ENCODE results near the gene KCNK7. TPM values are rescaled to one million over a fixed set of nuclear protein-coding genes. Genes with fewer than 3 reads are reported as not detected.

The KCNK7 gene
- total RNA-seq, 1 donor from 2014 or later: 0.84 TPM

- no peak overlapping the region for H2AFZ ChIP-seq (ENCODE audit: low read depth, low read length)
- no peaks in the 10 kb centered on the region for H3K9me3 ChIP-seq (ENCODE audit: insufficient read depth, low read depth, low read length)
- H3K27ac ChIP-seq (ENCODE audit: low read depth, low read length): no peak overlapping the region
- Mint-ChIP-seq H3K4me3 (ENCODE audit: unreplicated experiment) (no peak overlapping the region), H3K4me1 (ENCODE audit: low read depth, unreplicated experiment) (no peaks in the 10 kb centered on the region), H3K9me3 (ENCODE audit: unreplicated experiment) (no peaks in the 10 kb centered on the region), H3K36me3 (ENCODE audit: low read depth, unreplicated experiment) (peaks cover 10% of the 10 kb centered on the region), H3K27me3 (ENCODE audit: low read depth, unreplicated experiment) (peaks cover 3% of the 10 kb centered on the region), H3K27ac (ENCODE audit: unreplicated experiment) (no peak overlapping the region)
- H3K36me3 ChIP-seq (ENCODE audit: insufficient read depth, low read length): peaks cover 2% of the 10 kb centered on the region
- H3K9ac ChIP-seq (ENCODE audit: low read length): no peak overlapping the region
- no peak for TF ChIP-seq CTCF (IDR thresholded peaks at IDR 0.05; ENCODE audit: insufficient read depth, low read depth, low read length)
- no peak for TF ChIP-seq EZH2 (IDR thresholded peaks at IDR 0.05; ENCODE audit: insufficient read depth, low read length)
- DNase-seq (ENCODE audit: low read depth): no peak
- H4K20me1 ChIP-seq (ENCODE audit: insufficient read depth, low read length): peaks cover 7% of the 10 kb centered on the region
- H3K79me2 ChIP-seq (ENCODE audit: insufficient read depth, low read length): no peaks in the 10 kb centered on the region
- H3K4me3 ChIP-seq (ENCODE audit: insufficient read depth, low read depth, low read length): no peak overlapping the region
- peaks cover 4% of the 10 kb centered on the region for H3K4me1 ChIP-seq (ENCODE audit: insufficient read depth, low read length)
- no peaks in the 10 kb centered on the region for H3K27me3 ChIP-seq (ENCODE audit: insufficient read depth, low read length)
- no peak overlapping the region for H3K4me2 ChIP-seq (ENCODE audit: low read length)
- no peak for FAIRE-seq
Observed at GRCh38 chr11:65596520-65596919, 920 bp upstream of the KCNK7 start.

- Histone ChIP-seq H2AFZ (ENCODE audit: low read depth, low read length) (no peak overlapping the region), H3K27ac (ENCODE audit: low read depth, low read length) (no peak overlapping the region), H3K9me3 (ENCODE audit: insufficient read depth, low read depth, low read length) (no peaks in the 10 kb centered on the region), H3K4me2 (ENCODE audit: low read length) (no peak overlapping the region), H3K27me3 (ENCODE audit: insufficient read depth, low read length) (no peaks in the 10 kb centered on the region), H3K9ac (ENCODE audit: low read length) (no peak overlapping the region), H4K20me1 (ENCODE audit: insufficient read depth, low read length) (peaks cover 3% of the 10 kb centered on the region), H3K4me1 (ENCODE audit: insufficient read depth, low read length) (peaks cover 4% of the 10 kb centered on the region), H3K4me3 (ENCODE audit: insufficient read depth, low read depth, low read length) (no peak overlapping the region), H3K36me3 (ENCODE audit: insufficient read depth, low read length) (peaks cover 2% of the 10 kb centered on the region), H3K79me2 (ENCODE audit: insufficient read depth, low read length) (no peaks in the 10 kb centered on the region)
- Mint-ChIP-seq H3K36me3 (ENCODE audit: low read depth, unreplicated experiment) (peaks cover 4% of the 10 kb centered on the region), H3K27me3 (ENCODE audit: low read depth, unreplicated experiment) (peaks cover 7% of the 10 kb centered on the region), H3K4me1 (ENCODE audit: low read depth, unreplicated experiment) (no peaks in the 10 kb centered on the region), H3K27ac (ENCODE audit: unreplicated experiment) (no peak overlapping the region), H3K9me3 (ENCODE audit: unreplicated experiment) (no peaks in the 10 kb centered on the region), H3K4me3 (ENCODE audit: unreplicated experiment) (no peak overlapping the region)
- DNase-seq (ENCODE audit: low read depth) (no peak), FAIRE-seq (no peak)
- TF ChIP-seq CTCF (IDR thresholded peaks at IDR 0.05; ENCODE audit: insufficient read depth, low read depth, low read length): no peak
- TF ChIP-seq EZH2 (IDR thresholded peaks at IDR 0.05; ENCODE audit: insufficient read depth, low read length): no peak
Observed at GRCh38 chr11:65595131-65595530, 469 bp downstream of the KCNK7 start.

- no peaks in the 10 kb centered on the region for H3K27me3 ChIP-seq (ENCODE audit: insufficient read depth, low read length)
- H3K79me2 ChIP-seq (ENCODE audit: insufficient read depth, low read length): no peaks in the 10 kb centered on the region
- H3K9me3 ChIP-seq (ENCODE audit: insufficient read depth, low read depth, low read length): no peaks in the 10 kb centered on the region
- peaks cover under 1% of the 10 kb centered on the region for H3K36me3 Mint-ChIP-seq (ENCODE audit: low read depth, unreplicated experiment)
- H3K9me3 Mint-ChIP-seq (ENCODE audit: unreplicated experiment): no peaks in the 10 kb centered on the region
- peaks cover 2% of the 10 kb centered on the region for H3K36me3 ChIP-seq (ENCODE audit: insufficient read depth, low read length)
- no peak overlapping the region for H3K27ac ChIP-seq (ENCODE audit: low read depth, low read length)
- H3K4me3 Mint-ChIP-seq (ENCODE audit: unreplicated experiment): no peak overlapping the region
- H3K27ac Mint-ChIP-seq (ENCODE audit: unreplicated experiment): no peak overlapping the region
- no peak overlapping the region for H2AFZ ChIP-seq (ENCODE audit: low read depth, low read length)
- DNase-seq (ENCODE audit: low read depth) (no peak), FAIRE-seq (no peak)
- peaks cover 3% of the 10 kb centered on the region for H4K20me1 ChIP-seq (ENCODE audit: insufficient read depth, low read length)
- no peak overlapping the region for H3K9ac ChIP-seq (ENCODE audit: low read length)
- peaks cover 10% of the 10 kb centered on the region for H3K27me3 Mint-ChIP-seq (ENCODE audit: low read depth, unreplicated experiment)
- H3K4me1 Mint-ChIP-seq (ENCODE audit: low read depth, unreplicated experiment): no peaks in the 10 kb centered on the region
- H3K4me3 ChIP-seq (ENCODE audit: insufficient read depth, low read depth, low read length): no peak overlapping the region
- TF ChIP-seq CTCF (IDR thresholded peaks at IDR 0.05; ENCODE audit: insufficient read depth, low read depth, low read length): peak; percentile 61
- no peak for TF ChIP-seq EZH2 (IDR thresholded peaks at IDR 0.05; ENCODE audit: insufficient read depth, low read length)
- H3K4me2 ChIP-seq (ENCODE audit: low read length): no peak overlapping the region
- peaks cover 4% of the 10 kb centered on the region for H3K4me1 ChIP-seq (ENCODE audit: insufficient read depth, low read length)
Observed at GRCh38 chr11:65593518-65594414, 1.8 kb downstream of the KCNK7 start.

Measured in astrocyte (in vitro differentiated cells and primary cell).